SU-DHL-6 (cell line): ENCODE data around the gene TADA1.

Experiments used
- H2AFZ ChIP-seq: fragments of 200-600 bp; sonication (generic); 2 replicates; pipeline ENCODE4 v1.6.1; 2014; ENCODE audit warnings: low read depth, mild to moderate bottlenecking, moderate library complexity, mixed read lengths, antibody characterized with exemption, low read length; ENCODE audit not compliant: severe bottlenecking
- H3F3A ChIP-seq: fragments of 200-600 bp; shearing (Covaris generic); 2 replicates; pipeline ENCODE4 v1.6.0; 2016; ENCODE audit warnings: antibody characterized with exemption, mild to moderate bottlenecking; ENCODE audit not compliant: insufficient read depth
- H3K27ac ChIP-seq: fragments of 200-600 bp; sonication (generic); 2 replicates; pipeline ENCODE4 v1.5.1; 2016; ENCODE audit warnings: low read depth, mild to moderate bottlenecking, low read length, moderate library complexity, mixed read lengths
- H3K27me3 ChIP-seq: fragments of 200-600 bp; sonication (generic), shearing (Covaris generic); 2 replicates; pipeline ENCODE4 v1.6.0; 2014; ENCODE audit warnings: mild to moderate bottlenecking, low read length
- H3K36me3 ChIP-seq: fragments of 200-600 bp; sonication (generic); 2 replicates; pipeline ENCODE4 v1.6.1; 2014; ENCODE audit warnings: mild to moderate bottlenecking, low read length, mixed read lengths
- H3K4me2 ChIP-seq: fragments of 300-600, 200-600 bp; shearing (Covaris generic), sonication (generic); 2 replicates; pipeline ENCODE4 v1.6.0; 2014; ENCODE audit warnings: low read length, low read depth, mild to moderate bottlenecking; ENCODE audit not compliant: poor library complexity, severe bottlenecking
- H3K4me3 ChIP-seq: fragments of 200-600 bp; sonication (generic); 2 replicates; pipeline ENCODE4 v1.5.1; 2014; ENCODE audit warnings: antibody characterized with exemption, low read length, mild to moderate bottlenecking, mixed read lengths; ENCODE audit not compliant: insufficient read depth, poor library complexity, severe bottlenecking
- H3K79me2 ChIP-seq: fragments of 200-600 bp; sonication (generic); 2 replicates; pipeline ENCODE4 v1.6.1; 2014; ENCODE audit warnings: mild to moderate bottlenecking, low read length, moderate library complexity; ENCODE audit not compliant: insufficient read depth
- H3K9ac ChIP-seq: fragments of 200-600 bp; sonication (generic); 2 replicates; pipeline ENCODE4 v1.7.0; 2014; ENCODE audit warnings: mild to moderate bottlenecking, low read length
- H3K9me2 ChIP-seq: fragments of 200-600 bp; sonication (generic); replicated peaks from 2 replicates; pipeline ENCODE4 v1.6.1; 2014; ENCODE audit warnings: low read length; ENCODE audit not compliant: insufficient read depth
- H3K9me3 ChIP-seq: fragments of 200-600 bp; sonication (generic); 2 replicates; pipeline ENCODE4 v1.6.1; 2014; ENCODE audit warnings: low read length, mixed read lengths; ENCODE audit not compliant: insufficient read depth
- H4K20me1 ChIP-seq: fragments of 200-600 bp; sonication (generic); 2 replicates; pipeline ENCODE4 v1.6.1; 2014; ENCODE audit warnings: low read depth, mild to moderate bottlenecking, antibody characterized with exemption, low read length, moderate library complexity, mixed read lengths
- CTCF ChIP-seq: fragments of 200-600 bp; sonication (generic); IDR thresholded peaks from one replicate; pipeline ENCODE4 v1.5.1; 2017; ENCODE audit warnings: antibody characterized with exemption, mild to moderate bottlenecking, low read length, moderate library complexity; ENCODE audit not compliant: insufficient read depth, poor library complexity, severe bottlenecking
- EZH2phosphoT487 ChIP-seq: fragments of 200-600 bp; sonication (generic), shearing (Covaris generic); conservative IDR thresholded peaks from 2 replicates; pipeline ENCODE4 v1.6.1; 2018; ENCODE audit warnings: mild to moderate bottlenecking, antibody characterized with exemption, low read length, moderate library complexity, mixed read lengths

TADA1 gene

GRCh38 chr1:166844791-166845190 lies 31.3 kb downstream of the TADA1 start:
- H4K20me1 ChIP-seq: peaks cover 3% of the 10 kb centered on the region; the same call in 1 of the 2 replicates
- peaks cover 31% of the 10 kb centered on the region for H3K36me3 ChIP-seq
- no peak overlapping the region for H3K27ac ChIP-seq
- 0 out of 2 replicates have a peak, but pooled peaks cover 6% of the 10 kb centered on the region for H3F3A ChIP-seq
- H3K4me3 ChIP-seq: no peak overlapping the region
- H3K27me3 ChIP-seq: no peaks in the 10 kb centered on the region
- peaks cover 45% of the 10 kb centered on the region for H3K79me2 ChIP-seq
- H3K4me2 ChIP-seq: no peak overlapping the region
- H3K9me2 ChIP-seq: no peaks in the 10 kb centered on the region
- H2AFZ ChIP-seq: no peak overlapping the region
- no peak overlapping the region for H3K9ac ChIP-seq
- no peak for TF ChIP-seq CTCF
- TF ChIP-seq EZH2phosphoT487: no peak
- no peaks in the 10 kb centered on the region for H3K9me3 ChIP-seq

GRCh38 chr1:166843769-166844596 lies 32.1 kb downstream of the TADA1 start:
- Histone ChIP-seq H3K4me2 (no peak overlapping the region), H3K9ac (no peak overlapping the region), H3K4me3 (no peak overlapping the region), H3K36me3 (peaks cover 31% of the 10 kb centered on the region), H4K20me1 (peaks cover 3% of the 10 kb centered on the region; the same call in 1 of the 2 replicates), H3K9me3 (no peaks in the 10 kb centered on the region), H3K79me2 (peaks cover 45% of the 10 kb centered on the region), H2AFZ (no peak overlapping the region), H3F3A (0 out of 2 replicates have a peak, but pooled peaks cover 6% of the 10 kb centered on the region), H3K9me2 (no peaks in the 10 kb centered on the region), H3K27me3 (no peaks in the 10 kb centered on the region), H3K27ac (no peak overlapping the region)
- TF ChIP-seq CTCF: no peak
- TF ChIP-seq EZH2phosphoT487: no peak

GRCh38 chr1:166843322-166843721 lies 32.7 kb downstream of the TADA1 start:
- Histone ChIP-seq H3K9ac (no peak overlapping the region), H3K4me2 (no peak overlapping the region), H2AFZ (no peak overlapping the region), H3K9me2 (no peaks in the 10 kb centered on the region), H3F3A (0 out of 2 replicates have a peak, but pooled peaks cover 6% of the 10 kb centered on the region), H3K36me3 (peaks cover 26% of the 10 kb centered on the region), H3K79me2 (peaks cover 45% of the 10 kb centered on the region), H3K4me3 (no peak overlapping the region), H3K27ac (no peak overlapping the region), H4K20me1 (peaks cover 3% of the 10 kb centered on the region; the same call in 1 of the 2 replicates), H3K9me3 (no peaks in the 10 kb centered on the region), H3K27me3 (no peaks in the 10 kb centered on the region)
- TF ChIP-seq EZH2phosphoT487: no peak
- TF ChIP-seq CTCF: no peak
